ENCODE measurements around the gene MYO1H. TPM values are rescaled to one million over a fixed set of nuclear protein-coding genes. Genes with fewer than 3 reads are reported as not detected.
"Not testable (repeated sequence)": the region's sequence is repeated elsewhere in the genome, so short reads cannot be mapped to it uniquely, and the experiment has no call there.

The MYO1H gene
- total RNA-seq, 4 donors from 2014 or later: 0.09 TPM; not detected in 3

DNA sequence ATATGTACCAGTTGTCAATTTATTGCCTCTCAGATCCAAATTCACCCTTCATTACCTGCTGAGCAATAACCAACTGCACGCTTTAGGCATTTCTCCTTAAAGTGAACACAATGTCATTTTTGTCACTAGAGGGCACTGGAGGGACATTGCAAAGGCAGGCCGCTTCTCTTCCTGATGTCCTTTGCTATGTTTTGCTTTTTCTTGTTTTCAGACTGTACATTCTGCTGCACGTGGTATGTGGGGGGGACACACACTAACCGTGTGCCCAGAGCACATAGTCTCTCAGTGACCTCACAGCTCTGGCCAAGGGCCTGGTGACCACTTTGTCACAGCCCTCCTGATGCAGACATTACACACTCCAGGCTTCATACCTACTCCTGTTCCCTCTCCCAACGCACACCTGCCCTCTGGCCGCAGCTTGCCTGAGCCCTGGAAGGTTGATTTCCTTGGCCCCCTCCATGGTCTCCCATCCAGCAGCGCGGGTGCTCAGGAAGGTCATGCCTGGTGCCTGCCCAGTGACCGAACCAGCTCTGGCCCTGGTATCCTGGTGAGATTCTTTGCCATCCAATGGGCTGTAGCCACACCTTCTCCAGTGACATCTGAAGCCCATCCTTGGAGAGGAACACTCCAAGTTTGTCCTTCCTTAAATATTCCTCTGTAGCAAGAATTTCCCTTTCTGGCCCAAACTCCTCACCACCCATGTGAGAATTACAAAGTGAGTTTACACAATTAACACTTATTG lies 39.9 kb downstream of the MYO1H start:
- ATAC-seq (ENCODE audit: low FRiP score): no peak
- TF ChIP-seq, protein P1, sequence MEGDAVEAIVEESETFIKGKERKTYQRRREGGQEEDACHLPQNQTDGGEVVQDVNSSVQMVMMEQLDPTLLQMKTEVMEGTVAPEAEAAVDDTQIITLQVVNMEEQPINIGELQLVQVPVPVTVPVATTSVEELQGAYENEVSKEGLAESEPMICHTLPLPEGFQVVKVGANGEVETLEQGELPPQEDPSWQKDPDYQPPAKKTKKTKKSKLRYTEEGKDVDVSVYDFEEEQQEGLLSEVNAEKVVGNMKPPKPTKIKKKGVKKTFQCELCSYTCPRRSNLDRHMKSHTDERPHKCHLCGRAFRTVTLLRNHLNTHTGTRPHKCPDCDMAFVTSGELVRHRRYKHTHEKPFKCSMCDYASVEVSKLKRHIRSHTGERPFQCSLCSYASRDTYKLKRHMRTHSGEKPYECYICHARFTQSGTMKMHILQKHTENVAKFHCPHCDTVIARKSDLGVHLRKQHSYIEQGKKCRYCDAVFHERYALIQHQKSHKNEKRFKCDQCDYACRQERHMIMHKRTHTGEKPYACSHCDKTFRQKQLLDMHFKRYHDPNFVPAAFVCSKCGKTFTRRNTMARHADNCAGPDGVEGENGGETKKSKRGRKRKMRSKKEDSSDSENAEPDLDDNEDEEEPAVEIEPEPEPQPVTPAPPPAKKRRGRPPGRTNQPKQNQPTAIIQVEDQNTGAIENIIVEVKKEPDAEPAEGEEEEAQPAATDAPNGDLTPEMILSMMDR (IDR thresholded peaks at IDR 0.05): no peak
- no peak for DNase-seq (ENCODE audit: low spot score)

DNA sequence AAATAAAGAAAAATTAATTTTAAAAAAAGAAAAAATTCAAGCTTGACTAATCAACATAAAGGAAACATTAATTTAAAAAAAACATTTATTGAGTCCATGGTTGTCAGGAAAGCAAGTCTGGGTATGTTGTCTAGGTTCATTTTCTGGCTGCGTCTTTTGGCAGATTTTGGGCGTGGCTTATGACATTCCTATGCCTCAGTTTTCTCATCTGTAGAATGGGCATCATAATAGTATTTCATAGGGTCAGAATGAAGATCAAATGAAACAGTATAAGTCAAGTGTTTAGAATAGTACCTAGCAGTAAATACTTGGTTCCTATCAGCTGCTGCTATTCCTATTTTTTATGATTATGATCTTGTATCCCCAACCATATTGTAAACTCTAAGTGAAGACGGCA lies 40.5 kb downstream of the MYO1H start:
- no peak for ATAC-seq (ENCODE audit: low FRiP score)

DNA sequence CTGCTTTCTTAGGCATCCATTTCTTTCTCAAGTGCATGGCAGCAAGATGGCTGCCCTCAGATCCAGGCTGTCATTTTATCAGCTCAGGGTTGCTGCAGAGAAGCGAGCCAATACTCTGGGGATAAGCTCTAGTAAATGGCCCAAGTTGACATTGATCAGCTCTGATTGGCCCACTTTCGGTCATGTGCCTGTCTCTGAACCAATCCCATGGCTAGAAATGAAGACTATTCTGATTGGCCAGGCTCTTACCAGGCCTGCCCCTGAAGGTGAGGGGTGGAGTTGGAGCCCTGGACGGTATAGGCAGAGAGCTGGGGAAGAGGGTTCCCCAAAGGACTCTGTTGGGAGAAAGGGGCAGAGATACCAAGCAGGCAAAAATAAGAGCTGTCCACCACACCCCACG lies 41.4 kb downstream of the MYO1H start:
- TF ChIP-seq, protein P1 (IDR thresholded peaks at IDR 0.05): no peak
- ATAC-seq (ENCODE audit: low FRiP score) (no peak), DNase-seq (ENCODE audit: low spot score) (no peak)

More for the DNA sequence above, 40.5 kb downstream of the MYO1H start:
- no peak for DNase-seq (ENCODE audit: low spot score)
- TF ChIP-seq, protein P1 (IDR thresholded peaks at IDR 0.05): no peak

DNA sequence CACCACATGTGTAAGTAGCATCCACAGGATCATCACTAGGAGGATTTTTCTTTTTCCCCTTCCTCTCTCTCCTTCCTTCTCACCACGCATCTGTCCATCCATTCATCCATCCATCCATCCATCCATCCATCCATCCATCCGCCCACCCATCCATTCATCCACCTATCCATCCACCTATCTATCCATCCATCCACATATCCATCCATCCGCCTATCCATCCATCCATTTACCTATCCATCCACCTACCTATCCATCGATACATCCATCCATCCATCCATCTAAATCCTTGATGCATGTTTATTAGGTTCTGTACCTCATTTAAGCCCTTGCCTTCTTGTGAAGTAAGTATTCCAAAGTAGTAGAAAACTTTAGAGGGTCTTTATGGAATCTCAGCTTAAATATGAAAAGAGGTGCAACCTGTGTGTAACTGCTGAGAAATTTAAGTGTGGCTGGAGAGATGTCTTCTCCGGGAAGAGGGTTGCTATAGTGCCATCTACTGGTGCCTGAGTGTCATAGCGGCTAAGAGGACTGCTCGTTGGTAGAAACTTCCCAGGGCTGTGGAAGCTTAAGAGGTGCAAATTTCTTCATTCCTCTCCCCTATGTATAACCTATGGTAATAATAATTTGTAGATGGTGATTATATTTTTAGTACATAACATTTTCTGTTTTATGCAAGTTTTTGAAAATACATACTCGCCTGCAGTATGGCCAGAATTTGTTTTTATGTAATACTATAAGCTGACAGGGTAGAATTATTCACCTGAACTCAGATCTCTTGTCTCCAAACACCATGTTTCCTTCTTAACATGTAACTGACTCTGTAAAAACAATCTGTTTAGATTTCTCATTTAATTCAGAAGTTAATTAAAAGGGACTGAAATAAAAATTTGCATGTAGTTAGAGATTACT lies 46.0 kb downstream of the MYO1H start:
- DNase-seq (ENCODE audit: low spot score): no peak
- ATAC-seq (ENCODE audit: low FRiP score): peak; percentile 59
- TF ChIP-seq, protein P1 (IDR thresholded peaks at IDR 0.05): no peak

DNA sequence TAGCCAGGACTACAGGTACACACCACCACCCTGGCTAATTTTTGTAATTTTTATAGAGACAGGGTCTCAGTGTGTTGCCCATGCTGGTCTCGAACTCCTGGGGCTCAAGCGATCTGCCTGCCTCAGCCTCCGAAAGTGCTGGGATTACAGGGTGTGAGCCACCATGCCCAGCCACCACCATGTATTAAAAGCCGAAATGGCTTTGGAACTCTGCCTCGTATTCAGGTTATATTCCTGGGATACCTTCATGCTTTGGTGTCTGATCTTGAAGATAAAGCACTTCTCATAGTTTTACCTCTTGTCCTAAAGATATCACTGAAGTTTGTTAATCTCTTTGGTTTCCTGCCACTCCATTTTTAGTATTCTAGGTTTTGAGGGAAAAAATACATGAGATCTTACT lies 47.2 kb downstream of the MYO1H start:
- TF ChIP-seq, protein P1 (IDR thresholded peaks at IDR 0.05): no peak
- ATAC-seq (ENCODE audit: low FRiP score): no peak

DNA sequence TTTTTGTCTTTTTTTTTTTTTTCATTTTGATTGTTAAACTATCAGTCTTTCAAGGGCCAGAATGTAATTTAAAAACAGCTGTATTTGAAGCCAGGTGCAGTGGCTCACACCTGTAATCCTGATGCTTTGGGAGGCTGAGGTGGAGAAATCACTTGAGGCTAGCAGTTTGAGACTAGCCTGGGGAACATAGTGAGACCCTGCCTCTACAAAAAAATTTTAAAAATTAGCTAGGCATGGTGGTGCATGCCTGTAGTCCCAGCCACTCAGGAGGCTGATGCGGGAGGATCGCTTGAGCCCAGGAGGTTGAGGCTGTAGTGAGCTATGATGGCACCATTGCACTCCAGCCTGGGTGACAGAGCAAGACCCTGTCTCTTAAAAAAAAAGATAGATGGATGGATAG lies 57.1 kb downstream of the MYO1H start:
- not testable (repeated sequence) for ATAC-seq (ENCODE audit: low FRiP score); DNase-seq (ENCODE audit: low spot score)

More for the DNA sequence above, 47.2 kb downstream of the MYO1H start:
- no peak for DNase-seq (ENCODE audit: low spot score)

DNA sequence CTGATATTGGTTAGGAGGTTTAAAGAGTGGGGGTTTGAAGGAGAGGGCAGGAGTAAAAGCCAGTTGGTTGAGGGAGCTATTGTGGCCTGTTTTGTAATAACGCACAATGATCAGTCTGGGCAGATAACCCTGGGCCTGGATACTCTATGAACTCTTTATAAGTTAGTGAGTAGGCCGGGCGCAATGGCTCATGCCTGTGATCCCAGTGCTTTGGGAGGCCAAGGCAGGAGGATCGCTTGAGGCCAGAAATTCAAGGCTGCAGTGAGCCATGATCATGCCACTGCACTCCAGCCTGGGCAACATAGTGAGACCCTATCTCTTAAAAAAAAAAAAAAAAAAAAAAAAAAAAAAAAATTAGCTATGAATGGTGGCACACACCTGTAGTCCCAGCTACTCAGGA lies 58.4 kb downstream of the MYO1H start:
- not testable (repeated sequence) for DNase-seq (ENCODE audit: low spot score); ATAC-seq (ENCODE audit: low FRiP score)
